ENCODE data around the gene PREPL. TPM values are rescaled to one million over a fixed set of nuclear protein-coding genes. Genes with fewer than 3 reads are reported as not detected.

Gene PREPL
- total and polyA plus RNA-seq, 2 experiments from 2014 or later = 31.0 to 52.9 TPM

- Histone ChIP-seq H3K9me3 (ENCODE audit: low read depth) (no peaks in the 10 kb centered on the region), H3K27me3 (no peaks in the 10 kb centered on the region), H3K4me3 (no peak overlapping the region), H3K4me1 (ENCODE audit: low read depth) (peaks cover 4% of the 10 kb centered on the region), H3K36me3 (no peaks in the 10 kb centered on the region), H3K27ac (no peak overlapping the region)
- peak in 1 of 2 donors; percentile 4 for DNase-seq (ENCODE audit: low read depth in 1 of 2, low spot score in 1 of 2)
- TF ChIP-seq, protein P1, sequence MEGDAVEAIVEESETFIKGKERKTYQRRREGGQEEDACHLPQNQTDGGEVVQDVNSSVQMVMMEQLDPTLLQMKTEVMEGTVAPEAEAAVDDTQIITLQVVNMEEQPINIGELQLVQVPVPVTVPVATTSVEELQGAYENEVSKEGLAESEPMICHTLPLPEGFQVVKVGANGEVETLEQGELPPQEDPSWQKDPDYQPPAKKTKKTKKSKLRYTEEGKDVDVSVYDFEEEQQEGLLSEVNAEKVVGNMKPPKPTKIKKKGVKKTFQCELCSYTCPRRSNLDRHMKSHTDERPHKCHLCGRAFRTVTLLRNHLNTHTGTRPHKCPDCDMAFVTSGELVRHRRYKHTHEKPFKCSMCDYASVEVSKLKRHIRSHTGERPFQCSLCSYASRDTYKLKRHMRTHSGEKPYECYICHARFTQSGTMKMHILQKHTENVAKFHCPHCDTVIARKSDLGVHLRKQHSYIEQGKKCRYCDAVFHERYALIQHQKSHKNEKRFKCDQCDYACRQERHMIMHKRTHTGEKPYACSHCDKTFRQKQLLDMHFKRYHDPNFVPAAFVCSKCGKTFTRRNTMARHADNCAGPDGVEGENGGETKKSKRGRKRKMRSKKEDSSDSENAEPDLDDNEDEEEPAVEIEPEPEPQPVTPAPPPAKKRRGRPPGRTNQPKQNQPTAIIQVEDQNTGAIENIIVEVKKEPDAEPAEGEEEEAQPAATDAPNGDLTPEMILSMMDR (IDR thresholded peaks at IDR 0.05; ENCODE audit: low read depth, low read length) = no peak
Observed at GRCh38 chr2:44295633-44296359, 65.5 kb downstream of the PREPL start.

GRCh38 chr2:44295113-44295512 is 66.2 kb downstream of the PREPL start:
- no peak overlapping the region for H3K27ac ChIP-seq
- peaks cover 4% of the 10 kb centered on the region for H3K4me1 ChIP-seq (ENCODE audit: low read depth)
- H3K9me3 ChIP-seq (ENCODE audit: low read depth) = no peaks in the 10 kb centered on the region
- TF ChIP-seq, protein P1 (IDR thresholded peaks at IDR 0.05; ENCODE audit: low read depth, low read length) = no peak
- H3K4me3 ChIP-seq = no peak overlapping the region
- H3K36me3 ChIP-seq = no peaks in the 10 kb centered on the region
- DNase-seq (ENCODE audit: low read depth in 1 of 2, low spot score in 1 of 2) = no peak
- H3K27me3 ChIP-seq = no peaks in the 10 kb centered on the region

- no peak overlapping the region for H3K4me3 ChIP-seq
Observed at GRCh38 chr2:44291281-44292248, 69.7 kb downstream of the PREPL start.

GRCh38 chr2:44290261-44290660 is 71.0 kb downstream of the PREPL start:
- H3K36me3 ChIP-seq = no peaks in the 10 kb centered on the region
- TF ChIP-seq, protein P1 (IDR thresholded peaks at IDR 0.05; ENCODE audit: low read depth, low read length) = no peak
- DNase-seq (ENCODE audit: low read depth in 1 of 2, low spot score in 1 of 2) = peak in 1 of 2 donors; percentile 73
- H3K27me3 ChIP-seq = no peaks in the 10 kb centered on the region
- H3K9me3 ChIP-seq (ENCODE audit: low read depth) = no peaks in the 10 kb centered on the region
- peaks cover 4% of the 10 kb centered on the region for H3K4me1 ChIP-seq (ENCODE audit: low read depth)
- H3K27ac ChIP-seq = no peak overlapping the region
- no peak overlapping the region for H3K4me3 ChIP-seq

More at GRCh38 chr2:44291281-44292248, 69.7 kb downstream of the PREPL start:
- Histone ChIP-seq H3K9me3 (ENCODE audit: low read depth) (no peaks in the 10 kb centered on the region), H3K4me1 (ENCODE audit: low read depth) (peaks cover 4% of the 10 kb centered on the region), H3K27me3 (no peaks in the 10 kb centered on the region), H3K27ac (no peak overlapping the region), H3K36me3 (no peaks in the 10 kb centered on the region)
- peak; percentile 64 to 73 for DNase-seq (ENCODE audit: low read depth in 1 of 2, low spot score in 1 of 2)
- TF ChIP-seq, protein P1 (IDR thresholded peaks at IDR 0.05; ENCODE audit: low read depth, low read length) = peak; percentile 63

DNA sequence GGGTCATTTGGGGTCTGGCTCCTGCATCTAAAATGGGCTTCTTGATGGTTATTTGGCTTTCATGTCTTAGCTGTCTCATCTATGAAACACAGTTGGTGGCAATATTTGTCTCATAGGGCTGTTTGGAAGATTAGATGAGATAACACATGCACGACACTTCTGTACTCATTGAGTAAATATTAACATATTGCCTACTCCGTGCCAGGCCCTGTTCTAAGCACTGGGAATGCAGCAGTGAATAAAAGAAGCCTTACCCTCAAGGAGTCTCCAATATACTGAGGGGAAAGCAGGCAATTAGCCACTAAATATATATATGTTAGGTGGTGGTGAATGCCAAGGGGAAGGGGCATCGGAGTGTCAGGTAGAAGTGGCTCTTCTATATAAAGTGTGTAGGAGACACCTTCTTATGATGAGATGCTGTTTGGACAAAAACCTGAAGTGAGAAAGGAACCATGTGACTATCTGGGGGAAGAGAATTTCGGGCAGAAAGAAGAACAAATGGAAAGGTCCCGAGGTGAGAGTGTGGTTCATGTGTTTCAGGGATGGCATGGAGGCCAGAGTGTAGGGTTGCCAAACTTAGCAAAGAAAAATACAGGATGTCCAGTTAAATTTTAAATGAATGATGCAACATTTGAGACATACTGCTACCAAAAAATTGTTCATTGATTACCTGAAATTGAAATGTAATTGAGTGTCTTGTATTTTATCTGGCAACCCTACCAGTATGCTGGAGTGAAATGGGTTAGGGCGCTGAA is 74.2 kb downstream of the PREPL start:
- TF ChIP-seq, protein P1 (IDR thresholded peaks at IDR 0.05; ENCODE audit: low read depth, low read length) = no peak
- DNase-seq (ENCODE audit: low read depth in 1 of 2, low spot score in 1 of 2) = no peak
- peaks cover 4% of the 10 kb centered on the region for H3K4me1 ChIP-seq (ENCODE audit: low read depth)

More for the DNA sequence above, 74.2 kb downstream of the PREPL start:
- H3K36me3 ChIP-seq = no peaks in the 10 kb centered on the region
- H3K27me3 ChIP-seq = no peaks in the 10 kb centered on the region
- no peak overlapping the region for H3K27ac ChIP-seq
- no peaks in the 10 kb centered on the region for H3K9me3 ChIP-seq (ENCODE audit: low read depth)
- H3K4me3 ChIP-seq = no peak overlapping the region

All from cardiac muscle cell (in vitro differentiated cells and primary cell).